ENCODE data around the gene SVIL.
"Not testable (repeated sequence)": the region's sequence is repeated elsewhere in the genome, so short reads cannot be mapped to it uniquely, and the experiment has no call there.

GRCh38 chr10:29510483-29511157 is 124.2 kb downstream of the SVIL start:
- not testable (repeated sequence) for TF ChIP-seq EZH2 (IDR thresholded peaks at IDR 0.05); POLR2AphosphoS5 (IDR thresholded peaks at IDR 0.05; ENCODE audit: borderline replicate concordance, low read depth, low read length); FOXP2 (optimal IDR thresholded peaks at IDR 0.05; ENCODE audit: control extremely low read depth, extremely low read length, insufficient read depth)
